IMR-90 (cell line): ENCODE data around the gene MACROD1. TPM values are rescaled to one million over a fixed set of nuclear protein-coding genes. Genes with fewer than 3 reads are reported as not detected.

Source experiments
- ATAC-seq: fragments of 200-7000 bp; cut with Tn5 transposase; 2 replicates; pipeline ENCODE4 v1.9.1; 2020; ENCODE audit warnings: low read depth, mild to moderate bottlenecking, moderate library complexity
- BruUV-seq: library from RNA; stranded (reverse); fragments of 400-500 nt; replicated peaks from 2 replicates; lab custom pipeline; 2021; lab: Mats Ljungman, UMichigan
- CTCF ChIA-PET: fragments of 300-600 bp; formaldehyde crosslinking; extraction: SDS; loops from one replicate; lab custom pipeline; 2021; ENCODE audit warnings: antibody characterized with exemption; lab: Yijun Ruan, JAX
- POLR2A ChIA-PET: fragments of 300-600 bp; sonication (Branson Sonifier 250); formaldehyde crosslinking; loops from one replicate; lab custom pipeline; 2022; ENCODE audit warnings: antibody characterized with exemption; ENCODE audit not compliant: unreplicated experiment; lab: Charles Lee
- DNase-seq: peaks from one replicate; pipeline ENCODE4 v3.0.0; 2013
- H2AFZ ChIP-seq: replicated peaks from 2 replicates; pipeline ENCODE3; 2013; ENCODE audit warnings: low read length, mild to moderate bottlenecking; ENCODE audit not compliant: poor library complexity
- H2AK5ac ChIP-seq: 2 replicates; pipeline ENCODE4 v1.6.1; 2013; ENCODE audit warnings: low read depth, low read length, inconsistent platforms
- H2AK9ac ChIP-seq: replicated peaks from 2 replicates; pipeline ENCODE3; 2013; ENCODE audit warnings: mild to moderate bottlenecking, low read depth, low read length, moderate library complexity; ENCODE audit not compliant: poor library complexity
- H2BK120ac ChIP-seq: 2 replicates; pipeline ENCODE4 v1.6.1; 2013; ENCODE audit warnings: low read depth, low read length, inconsistent platforms
- H2BK15ac ChIP-seq: 3 replicates; pipeline ENCODE4 v1.6.1; 2013; ENCODE audit warnings: low read depth, low read length, inconsistent platforms
- H2BK20ac ChIP-seq: 2 replicates; pipeline ENCODE4 v1.6.1; 2013; ENCODE audit warnings: low read depth, mild to moderate bottlenecking, inconsistent platforms, low read length, moderate library complexity
- H2BK5ac ChIP-seq: 2 replicates; pipeline ENCODE4 v1.6.1; 2013; ENCODE audit warnings: mild to moderate bottlenecking, low read depth, low read length, inconsistent platforms; ENCODE audit not compliant: poor library complexity, severe bottlenecking
- H3K14ac ChIP-seq: replicated peaks from 2 replicates; pipeline ENCODE4 v1.6.1; 2013; ENCODE audit warnings: low read depth, low read length, inconsistent platforms
- H3K18ac ChIP-seq: 2 replicates; pipeline ENCODE4 v1.6.1; 2013; ENCODE audit warnings: low read depth, low read length, control low read depth
- H3K23ac ChIP-seq: 2 replicates; pipeline ENCODE4 v1.6.1; 2013; ENCODE audit warnings: low read depth, low read length, inconsistent platforms
- H3K27ac ChIP-seq: 2 replicates; pipeline ENCODE4 v1.5.1; 2013; ENCODE audit warnings: mild to moderate bottlenecking, control low read depth, low read length; ENCODE audit not compliant: insufficient read depth
- H3K27me3 ChIP-seq: 2 replicates; pipeline ENCODE4 v1.6.1; 2013; ENCODE audit warnings: low read length; ENCODE audit not compliant: control insufficient read depth, insufficient read depth
- H3K36me3 ChIP-seq: 2 replicates; pipeline ENCODE4 v1.6.1; 2013; ENCODE audit warnings: low read length, mixed read lengths; ENCODE audit not compliant: control insufficient read depth, insufficient read depth
- H3K4ac ChIP-seq: 2 replicates; pipeline ENCODE4 v1.6.1; 2013; ENCODE audit warnings: low read depth, low read length, inconsistent platforms
- H3K4me1 ChIP-seq: 2 replicates; pipeline ENCODE4 v1.6.1; 2013; ENCODE audit warnings: low read length, mixed read lengths; ENCODE audit not compliant: control insufficient read depth, insufficient read depth
- H3K4me2 ChIP-seq: 2 replicates; pipeline ENCODE4 v1.6.1; 2013; ENCODE audit warnings: low read depth, mild to moderate bottlenecking, control low read depth, low read length, moderate library complexity
- H3K4me3 ChIP-seq: 2 replicates; pipeline ENCODE4 v1.5.1; 2013; ENCODE audit warnings: low read depth, mild to moderate bottlenecking, control low read depth, low read length, moderate library complexity; ENCODE audit not compliant: insufficient read depth
- H3K56ac ChIP-seq: 2 replicates; pipeline ENCODE4 v1.6.1; 2013; ENCODE audit warnings: low read length, inconsistent platforms; ENCODE audit not compliant: insufficient read depth; ENCODE audit errors: extremely low read depth
- H3K79me1 ChIP-seq, 2 experiments: 2 replicates each; pipeline ENCODE4 v1.6.1; 2013; ENCODE audit warnings: low read length in 2 of 2, inconsistent platforms in 1 of 2, low read depth in 1 of 2
- H3K9ac ChIP-seq: 2 replicates; pipeline ENCODE4 v1.6.1; 2013; ENCODE audit warnings: low read depth, low read length, control low read depth
- H3K9me1 ChIP-seq: 2 replicates; pipeline ENCODE4 v1.6.1; 2013; ENCODE audit warnings: low read length, inconsistent platforms; ENCODE audit not compliant: insufficient read depth
- H3K9me3 ChIP-seq: 2 replicates; pipeline ENCODE4 v1.6.1; 2013; ENCODE audit warnings: low read length; ENCODE audit not compliant: control insufficient read depth, insufficient read depth
- H4K20me1 ChIP-seq: 2 replicates; pipeline ENCODE4 v1.6.1; 2013; ENCODE audit warnings: low read length, inconsistent platforms; ENCODE audit not compliant: insufficient read depth
- H4K5ac ChIP-seq: 2 replicates; pipeline ENCODE4 v1.6.1; 2013; ENCODE audit warnings: mild to moderate bottlenecking, low read depth, low read length, control low read depth
- H4K8ac ChIP-seq, 2 experiments: 2 replicates each; pipeline ENCODE4 v1.6.1; 2013; ENCODE audit warnings: low read depth in 2 of 2, low read length in 2 of 2, control low read depth in 1 of 2, inconsistent platforms in 1 of 2
- H4K91ac ChIP-seq: 2 replicates; pipeline ENCODE4 v1.6.1; 2013; ENCODE audit warnings: low read depth, low read length, inconsistent platforms; ENCODE audit not compliant: insufficient read depth
- CEBPB ChIP-seq: IDR thresholded peaks from 2 replicates; pipeline ENCODE4 v1.6.1; 2012; ENCODE audit warnings: low read depth, low read length, improper control_type of control experiment
- NFE2L2 ChIP-seq: fragments of 150-350 bp; IDR thresholded peaks from 2 replicates; pipeline ENCODE4 v1.6.1; 2016; ENCODE audit warnings: low read depth, mild to moderate bottlenecking, low read length
- RAD21 ChIP-seq: IDR thresholded peaks from 2 replicates; pipeline ENCODE4 v1.6.1; 2012; ENCODE audit warnings: low read length, improper control_type of control experiment
- WGBS, 2 experiments: methylation state at CpG; one replicate each; pipeline versions ENCODE4 v1.1.5 to v1.1.7; 2013; ENCODE audit warnings: missing lambda C conversion rate in 2 of 2; ENCODE audit not compliant: insufficient read length in 1 of 2; ENCODE audit errors: extremely low coverage in 2 of 2; 5-methylcytosine and 5-hydroxymethylcytosine counted together
- dilution Hi-C: fragments of 300-500 bp; cut with HindIII; formaldehyde crosslinking; loops from one replicate; pipeline ENCODE4 v1.14.3; 2018; ENCODE audit warnings: low sequenced_read_pairs; ENCODE audit not compliant: unreplicated experiment
- in situ Hi-C: fragments of 300-500 bp; cut with MboI; formaldehyde crosslinking; loops from 3 replicates; pipeline ENCODE4 v1.14.3; 2019; ENCODE audit warnings: low sequenced_read_pairs, inconsistent platforms, mixed read lengths
- intact Hi-C: fragments of 100-400 bp; cut with micrococcal nuclease; formaldehyde crosslinking; loops from 2 replicates; pipeline ENCODE4 v1.10.0; 2022
- polyA plus RNA-seq, 3 experiments: library from polyadenylated mRNA; depleted of rRNA; stranded (reverse); fragments of >200 nt; gene quantifications; 2 replicates each; pipeline ENCODE4 v1.2.3, GENCODE V29; 2012; ENCODE audit warnings: low replicate concordance in 1 of 3
- total RNA-seq: library from RNA; depleted of rRNA; stranded (reverse); fragments of >200 nt; gene quantifications from 2 replicates; pipeline ENCODE4 v1.2.3, GENCODE V29; 2012

Gene MACROD1
- total and polyA plus RNA-seq, 2 of the 4 experiments (the other 2 are of a cell fraction), result 2.5 to 9.3 TPM

DNA sequence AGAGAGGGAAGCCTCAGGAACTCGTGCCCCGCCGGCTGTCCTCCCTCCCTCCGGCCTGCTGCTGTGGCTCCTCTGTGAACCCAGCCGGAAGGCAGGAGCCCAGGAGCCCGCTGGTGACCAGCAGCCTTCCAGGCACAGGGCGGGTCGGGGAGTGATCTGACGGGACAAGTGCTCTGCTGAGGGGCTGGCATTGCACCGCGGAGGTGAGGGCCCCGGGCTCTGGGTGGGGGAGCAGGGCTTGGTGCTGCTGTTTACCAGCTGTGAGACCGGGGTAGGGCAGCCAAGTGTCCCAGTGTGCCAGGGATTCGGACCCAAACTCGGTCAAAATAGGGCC, 76.9 kb downstream of the MACROD1 start:
- no peak for DNase-seq
- H4K91ac ChIP-seq, result no peak overlapping the region
- H3K56ac ChIP-seq, result no peak overlapping the region
- peaks cover 14% of the 10 kb centered on the region for H3K9me1 ChIP-seq
- H3K4me2 ChIP-seq, result no peak overlapping the region
- dilution Hi-C loops, result no loop called here
- peaks cover 19% of the 10 kb centered on the region for H3K4me1 ChIP-seq
- H2BK5ac ChIP-seq, result no peak overlapping the region
- no peak for ATAC-seq
- H3K9ac ChIP-seq, result no peak overlapping the region
- CTCF ChIA-PET, result no interaction called here
- TF ChIP-seq NFE2L2 (no peak), CEBPB (no peak), RAD21 (no peak)
- H3K23ac ChIP-seq, result no peak overlapping the region
- H3K18ac ChIP-seq, result no peak overlapping the region
- no peaks in the 10 kb centered on the region; the same call in 1 of the 2 replicates for H3K27me3 ChIP-seq
- no peak overlapping the region for H2AK9ac ChIP-seq
- H2AFZ ChIP-seq, result no peak overlapping the region
- H2BK120ac ChIP-seq, result no peak overlapping the region
- H3K79me1 ChIP-seq, result peaks cover 3 to 17% of the 10 kb centered on the region in 2 experiments; a peak in 2 of 4 replicates
- no peak overlapping the region for H3K27ac ChIP-seq
- no peak overlapping the region for H3K4me3 ChIP-seq
- POLR2A ChIA-PET, result no interaction called here
- 91% methylated on average over 8 of the region's 15 CpGs; no CpG with 5 or more reads in 1 of the 2 experiments for WGBS, 2 experiments
- no peak overlapping the region for H2BK15ac ChIP-seq
- H3K4ac ChIP-seq, result no peak overlapping the region
- no peak overlapping the region for H3K14ac ChIP-seq
- H4K20me1 ChIP-seq, result peaks cover 3% of the 10 kb centered on the region
- no peaks in the 10 kb centered on the region for H3K36me3 ChIP-seq
- no peak overlapping the region for H4K5ac ChIP-seq
- in situ Hi-C loops, result no loop called here
- no peak overlapping the region; the same call in 1 of the 2 replicates for H2AK5ac ChIP-seq
- H3K9me3 ChIP-seq, result no peaks in the 10 kb centered on the region
- intact Hi-C loops, result no loop called here
- no peak overlapping the region for H4K8ac ChIP-seq
- H2BK20ac ChIP-seq, result no peak overlapping the region
- no TSS peak for BruUV-seq
